ENCODE measurements around the gene SPATA9. TPM values are rescaled to one million over a fixed set of nuclear protein-coding genes. Genes with fewer than 3 reads are reported as not detected.

The SPATA9 gene
- total RNA-seq, 1 experiment from 2014 or later: not detected

DNA sequence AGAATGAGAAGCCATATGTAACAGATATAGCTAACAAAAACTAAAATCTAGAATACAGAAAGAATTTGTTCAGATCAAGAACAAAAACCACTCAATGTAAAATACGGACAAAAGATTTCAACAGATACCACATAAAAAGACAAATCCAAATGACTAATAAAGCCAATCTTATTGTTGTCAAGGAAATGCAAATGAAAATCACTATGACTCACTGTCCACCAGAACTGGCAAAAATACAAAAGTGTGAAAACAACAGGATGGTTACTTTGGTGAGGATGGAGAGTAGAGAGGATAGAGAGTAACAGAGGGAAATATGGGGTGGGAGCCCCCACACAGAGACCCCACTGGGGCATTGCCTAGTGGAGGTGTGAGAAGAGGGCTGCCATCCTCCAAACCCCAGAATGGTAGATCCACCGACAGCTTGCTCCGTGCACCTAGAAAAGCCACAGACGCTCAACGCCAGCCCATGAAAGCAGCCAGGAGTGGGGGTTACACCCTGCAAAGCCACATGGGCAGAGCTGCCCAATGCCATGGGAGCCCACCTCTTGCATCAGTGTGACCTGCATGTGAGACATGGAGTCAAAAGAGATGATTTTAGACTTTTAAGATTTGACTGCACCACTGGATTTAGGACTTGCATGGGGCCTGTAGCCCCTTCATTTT, 33.1 kb upstream of the SPATA9 start:
- Histone ChIP-seq H3K27me3 (ENCODE audit: insufficient read depth, low read length) (no peaks in the 10 kb centered on the region), H3K9me3 (ENCODE audit: control insufficient read depth in 1 of 2, insufficient read depth in 1 of 2, low read depth in 1 of 2, low read length in 2 of 2) (no peaks in the 10 kb centered on the region), H3K4me3 (replicated peaks in 1 of 2; ENCODE audit: low read depth in 1 of 2, low read length in 2 of 2) (0 out of 4 replicates have a peak overlapping the region, but pooled peaks of 1 of the 2 experiments have one; percentile 1), H3K4me2 (ENCODE audit: low read length) (peak overlapping the region; percentile 48), H2AFZ (ENCODE audit: low read depth, low read length, poor library complexity, severe bottlenecking) (no peak overlapping the region), H3K9ac (ENCODE audit: low read length) (no peak overlapping the region), H4K20me1 (ENCODE audit: insufficient read depth) (no peaks in the 10 kb centered on the region), H3K27ac (ENCODE audit: low read depth, low read length) (peak overlapping the region; percentile 7; the same call in 1 of the 2 replicates), H3K4me1 (ENCODE audit: control insufficient read depth in 1 of 2, insufficient read depth in 2 of 2, low read length in 2 of 2) (peaks cover 46 to 72% of the 10 kb centered on the region in 2 experiments), H3K9me2 (ENCODE audit: insufficient read depth) (no peaks in the 10 kb centered on the region), H3K36me3 (ENCODE audit: control insufficient read depth in 1 of 2, insufficient read depth in 2 of 2, low read length in 2 of 2) (no peaks in the 10 kb centered on the region), H3K79me2 (ENCODE audit: insufficient read depth, low read length) (no peaks in the 10 kb centered on the region)
- intact Hi-C loops (cut with micrococcal nuclease): loop anchor here (2.0 kb wide), 1 partner anchor 15 kb away; the partner anchor contains the start of gene RHOBTB3
- ChIA-PET RAD21 (ENCODE audit: low non-redundant PET in 1 of 2, low total read pairs in 2 of 2, uncharacterized antibody in 2 of 2, unreplicated experiment in 2 of 2) (no interaction called here), CTCF (no interaction called here), POLR2A (no interaction called here)
- ATAC-seq (no peak), DNase-seq (ENCODE audit: low read depth, low spot score) (peak; percentile 63)
- BruUV-seq (replicated peaks): no TSS peak
- TF ChIP-seq POLR2AphosphoS5 (IDR thresholded peaks at IDR 0.05; ENCODE audit: low read depth, low read length): no peak
- TF ChIP-seq EZH2phosphoT487 (IDR thresholded peaks at IDR 0.05; ENCODE audit: borderline replicate concordance): no peak
- peak; percentile 77 for TF ChIP-seq JUND (IDR thresholded peaks at IDR 0.05)
- peak; percentile 34; the same call in 1 of the 2 replicates for TF ChIP-seq SIN3A (IDR thresholded peaks at IDR 0.05; ENCODE audit: low read depth)
- TF ChIP-seq, protein P1, sequence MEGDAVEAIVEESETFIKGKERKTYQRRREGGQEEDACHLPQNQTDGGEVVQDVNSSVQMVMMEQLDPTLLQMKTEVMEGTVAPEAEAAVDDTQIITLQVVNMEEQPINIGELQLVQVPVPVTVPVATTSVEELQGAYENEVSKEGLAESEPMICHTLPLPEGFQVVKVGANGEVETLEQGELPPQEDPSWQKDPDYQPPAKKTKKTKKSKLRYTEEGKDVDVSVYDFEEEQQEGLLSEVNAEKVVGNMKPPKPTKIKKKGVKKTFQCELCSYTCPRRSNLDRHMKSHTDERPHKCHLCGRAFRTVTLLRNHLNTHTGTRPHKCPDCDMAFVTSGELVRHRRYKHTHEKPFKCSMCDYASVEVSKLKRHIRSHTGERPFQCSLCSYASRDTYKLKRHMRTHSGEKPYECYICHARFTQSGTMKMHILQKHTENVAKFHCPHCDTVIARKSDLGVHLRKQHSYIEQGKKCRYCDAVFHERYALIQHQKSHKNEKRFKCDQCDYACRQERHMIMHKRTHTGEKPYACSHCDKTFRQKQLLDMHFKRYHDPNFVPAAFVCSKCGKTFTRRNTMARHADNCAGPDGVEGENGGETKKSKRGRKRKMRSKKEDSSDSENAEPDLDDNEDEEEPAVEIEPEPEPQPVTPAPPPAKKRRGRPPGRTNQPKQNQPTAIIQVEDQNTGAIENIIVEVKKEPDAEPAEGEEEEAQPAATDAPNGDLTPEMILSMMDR (IDR thresholded peaks at IDR 0.05 in 2 of 3, conservative IDR thresholded peaks at IDR 0.05 in 1 of 3; ENCODE audit: borderline replicate concordance in 1 of 3, insufficient read depth in 1 of 3, low read depth in 2 of 3, low read length in 2 of 3): no peak
- TF ChIP-seq EZH2 (IDR thresholded peaks at IDR 0.05): no peak
- TF ChIP-seq, protein P2, sequence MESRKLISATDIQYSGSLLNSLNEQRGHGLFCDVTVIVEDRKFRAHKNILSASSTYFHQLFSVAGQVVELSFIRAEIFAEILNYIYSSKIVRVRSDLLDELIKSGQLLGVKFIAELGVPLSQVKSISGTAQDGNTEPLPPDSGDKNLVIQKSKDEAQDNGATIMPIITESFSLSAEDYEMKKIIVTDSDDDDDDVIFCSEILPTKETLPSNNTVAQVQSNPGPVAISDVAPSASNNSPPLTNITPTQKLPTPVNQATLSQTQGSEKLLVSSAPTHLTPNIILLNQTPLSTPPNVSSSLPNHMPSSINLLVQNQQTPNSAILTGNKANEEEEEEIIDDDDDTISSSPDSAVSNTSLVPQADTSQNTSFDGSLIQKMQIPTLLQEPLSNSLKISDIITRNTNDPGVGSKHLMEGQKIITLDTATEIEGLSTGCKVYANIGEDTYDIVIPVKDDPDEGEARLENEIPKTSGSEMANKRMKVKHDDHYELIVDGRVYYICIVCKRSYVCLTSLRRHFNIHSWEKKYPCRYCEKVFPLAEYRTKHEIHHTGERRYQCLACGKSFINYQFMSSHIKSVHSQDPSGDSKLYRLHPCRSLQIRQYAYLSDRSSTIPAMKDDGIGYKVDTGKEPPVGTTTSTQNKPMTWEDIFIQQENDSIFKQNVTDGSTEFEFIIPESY (IDR thresholded peaks at IDR 0.05; ENCODE audit: extremely low read depth, insufficient replicate concordance, low read length): no peak
- peak; percentile 55; the same call in 1 of the 2 replicates for TF ChIP-seq CBX3 (IDR thresholded peaks at IDR 0.05; ENCODE audit: low read depth)
- TF ChIP-seq, protein P3, sequence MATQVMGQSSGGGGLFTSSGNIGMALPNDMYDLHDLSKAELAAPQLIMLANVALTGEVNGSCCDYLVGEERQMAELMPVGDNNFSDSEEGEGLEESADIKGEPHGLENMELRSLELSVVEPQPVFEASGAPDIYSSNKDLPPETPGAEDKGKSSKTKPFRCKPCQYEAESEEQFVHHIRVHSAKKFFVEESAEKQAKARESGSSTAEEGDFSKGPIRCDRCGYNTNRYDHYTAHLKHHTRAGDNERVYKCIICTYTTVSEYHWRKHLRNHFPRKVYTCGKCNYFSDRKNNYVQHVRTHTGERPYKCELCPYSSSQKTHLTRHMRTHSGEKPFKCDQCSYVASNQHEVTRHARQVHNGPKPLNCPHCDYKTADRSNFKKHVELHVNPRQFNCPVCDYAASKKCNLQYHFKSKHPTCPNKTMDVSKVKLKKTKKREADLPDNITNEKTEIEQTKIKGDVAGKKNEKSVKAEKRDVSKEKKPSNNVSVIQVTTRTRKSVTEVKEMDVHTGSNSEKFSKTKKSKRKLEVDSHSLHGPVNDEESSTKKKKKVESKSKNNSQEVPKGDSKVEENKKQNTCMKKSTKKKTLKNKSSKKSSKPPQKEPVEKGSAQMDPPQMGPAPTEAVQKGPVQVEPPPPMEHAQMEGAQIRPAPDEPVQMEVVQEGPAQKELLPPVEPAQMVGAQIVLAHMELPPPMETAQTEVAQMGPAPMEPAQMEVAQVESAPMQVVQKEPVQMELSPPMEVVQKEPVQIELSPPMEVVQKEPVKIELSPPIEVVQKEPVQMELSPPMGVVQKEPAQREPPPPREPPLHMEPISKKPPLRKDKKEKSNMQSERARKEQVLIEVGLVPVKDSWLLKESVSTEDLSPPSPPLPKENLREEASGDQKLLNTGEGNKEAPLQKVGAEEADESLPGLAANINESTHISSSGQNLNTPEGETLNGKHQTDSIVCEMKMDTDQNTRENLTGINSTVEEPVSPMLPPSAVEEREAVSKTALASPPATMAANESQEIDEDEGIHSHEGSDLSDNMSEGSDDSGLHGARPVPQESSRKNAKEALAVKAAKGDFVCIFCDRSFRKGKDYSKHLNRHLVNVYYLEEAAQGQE (IDR thresholded peaks at IDR 0.05; ENCODE audit: low read depth): no peak
- TF ChIP-seq, protein P4, sequence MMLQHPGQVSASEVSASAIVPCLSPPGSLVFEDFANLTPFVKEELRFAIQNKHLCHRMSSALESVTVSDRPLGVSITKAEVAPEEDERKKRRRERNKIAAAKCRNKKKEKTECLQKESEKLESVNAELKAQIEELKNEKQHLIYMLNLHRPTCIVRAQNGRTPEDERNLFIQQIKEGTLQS (IDR thresholded peaks at IDR 0.05): no peak
- no peak for TF ChIP-seq RAD21 (IDR thresholded peaks at IDR 0.05; ENCODE audit: low read depth)
- 0 out of 2 replicates have a peak, but pooled peaks have one; percentile 45 for TF ChIP-seq SRF (IDR thresholded peaks at IDR 0.05; ENCODE audit: low read depth)
- TF ChIP-seq, protein P5, sequence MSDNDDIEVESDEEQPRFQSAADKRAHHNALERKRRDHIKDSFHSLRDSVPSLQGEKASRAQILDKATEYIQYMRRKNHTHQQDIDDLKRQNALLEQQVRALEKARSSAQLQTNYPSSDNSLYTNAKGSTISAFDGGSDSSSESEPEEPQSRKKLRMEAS (IDR thresholded peaks at IDR 0.05): 0 out of 2 replicates have a peak, but pooled peaks have one; percentile 15
- peak; percentile 85 for TF ChIP-seq FOSL1 (IDR thresholded peaks at IDR 0.05; ENCODE audit: low read depth)
- TF ChIP-seq CEBPB (IDR thresholded peaks at IDR 0.05; ENCODE audit: low read depth): peak; percentile 83
- peak; percentile 75 for TF ChIP-seq TCF7L2 (IDR thresholded peaks at IDR 0.05; ENCODE audit: borderline replicate concordance, extremely low read depth, insufficient read depth, insufficient read length)
- no peak for TF ChIP-seq ELF1 (IDR thresholded peaks at IDR 0.05; ENCODE audit: borderline replicate concordance, low read depth)
- TF ChIP-seq EGR1 (IDR thresholded peaks at IDR 0.05; ENCODE audit: low read depth): no peak
- peak; percentile 62 for TF ChIP-seq SP1 (IDR thresholded peaks at IDR 0.05; ENCODE audit: low read depth)

All from HCT116 (cell line).